ENCODE data around the gene MAP1B.

DNA sequence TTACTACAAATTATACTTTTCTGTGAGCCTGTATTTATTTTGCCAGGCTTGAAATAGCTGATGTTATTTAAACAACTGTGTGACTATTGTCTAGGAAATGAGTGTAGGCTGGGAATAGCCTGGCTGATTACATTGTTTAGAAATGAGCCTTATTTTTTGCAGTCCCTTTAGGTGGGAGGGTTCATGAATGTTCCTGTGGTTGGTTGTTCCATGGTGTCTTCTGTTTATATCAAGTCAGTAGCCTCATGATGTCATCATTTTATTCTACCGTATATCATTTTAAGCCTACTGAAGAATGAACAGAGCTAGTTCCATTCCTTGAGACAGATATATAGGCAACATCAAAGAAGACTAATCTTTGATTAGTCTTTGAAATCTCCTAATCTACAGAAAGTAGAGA is 53.1 kb downstream of the MAP1B start:
- TF ChIP-seq, protein P1, sequence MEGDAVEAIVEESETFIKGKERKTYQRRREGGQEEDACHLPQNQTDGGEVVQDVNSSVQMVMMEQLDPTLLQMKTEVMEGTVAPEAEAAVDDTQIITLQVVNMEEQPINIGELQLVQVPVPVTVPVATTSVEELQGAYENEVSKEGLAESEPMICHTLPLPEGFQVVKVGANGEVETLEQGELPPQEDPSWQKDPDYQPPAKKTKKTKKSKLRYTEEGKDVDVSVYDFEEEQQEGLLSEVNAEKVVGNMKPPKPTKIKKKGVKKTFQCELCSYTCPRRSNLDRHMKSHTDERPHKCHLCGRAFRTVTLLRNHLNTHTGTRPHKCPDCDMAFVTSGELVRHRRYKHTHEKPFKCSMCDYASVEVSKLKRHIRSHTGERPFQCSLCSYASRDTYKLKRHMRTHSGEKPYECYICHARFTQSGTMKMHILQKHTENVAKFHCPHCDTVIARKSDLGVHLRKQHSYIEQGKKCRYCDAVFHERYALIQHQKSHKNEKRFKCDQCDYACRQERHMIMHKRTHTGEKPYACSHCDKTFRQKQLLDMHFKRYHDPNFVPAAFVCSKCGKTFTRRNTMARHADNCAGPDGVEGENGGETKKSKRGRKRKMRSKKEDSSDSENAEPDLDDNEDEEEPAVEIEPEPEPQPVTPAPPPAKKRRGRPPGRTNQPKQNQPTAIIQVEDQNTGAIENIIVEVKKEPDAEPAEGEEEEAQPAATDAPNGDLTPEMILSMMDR (optimal IDR thresholded peaks at IDR 0.05 in 1 of 3, IDR thresholded peaks at IDR 0.05 in 1 of 3, conservative IDR thresholded peaks at IDR 0.05 in 1 of 3; ENCODE audit: extremely low read depth in 1 of 3, insufficient read depth in 2 of 3, low read length in 3 of 3), result no peak
- no peak for TF ChIP-seq EZH2 (IDR thresholded peaks at IDR 0.05; ENCODE audit: low read length)
